Caco-2 (cell line): ENCODE measurements around the gene RBM20. TPM values are rescaled to one million over a fixed set of nuclear protein-coding genes. Genes with fewer than 3 reads are reported as not detected.

Experiments used
- BruUV-seq: library from RNA; stranded (reverse); fragments of 400-500 nt; replicated peaks from 2 replicates; lab custom pipeline; 2021; lab: Mats Ljungman, UMichigan
- CTCF ChIA-PET: fragments of 300-600 bp; sonication (Branson Sonifier 250); formaldehyde crosslinking; loops from one replicate; lab custom pipeline; 2022; ENCODE audit warnings: antibody characterized with exemption; lab: Charles Lee
- POLR2A ChIA-PET: fragments of 300-600 bp; sonication (Branson Sonifier 250); formaldehyde crosslinking; loops from one replicate; lab custom pipeline; 2022; ENCODE audit warnings: antibody characterized with exemption; lab: Charles Lee
- DNase-seq, 2 experiments: peaks; one replicate each; pipeline versions ENCODE4 v3.0.0 to v3.0.0-alpha.2; 2020 to 2022
- H3K27me3 ChIP-seq: replicated peaks from 2 replicates; pipeline ENCODE4 v1.6.0; 2011; ENCODE audit warnings: low read length; ENCODE audit not compliant: control insufficient read depth, insufficient read depth
- H3K36me3 ChIP-seq: 2 replicates; pipeline ENCODE4 v1.5.1; 2011; ENCODE audit warnings: low read length; ENCODE audit not compliant: control insufficient read depth, insufficient read depth
- H3K4me1 ChIP-seq: fragments of 250-450 bp; sonication (Bioruptor Pico); 2 replicates; pipeline ENCODE4 v1.5.1; 2020; ENCODE audit warnings: mild to moderate bottlenecking
- H3K4me3 ChIP-seq: 2 replicates; pipeline ENCODE4 v1.5.1; 2011; ENCODE audit warnings: low read depth, mild to moderate bottlenecking, control low read depth, low read length
- H3K9me3 ChIP-seq: fragments of 250-450 bp; sonication (Bioruptor Pico); 2 replicates; pipeline ENCODE4 v1.5.1; 2020; ENCODE audit warnings: mild to moderate bottlenecking, moderate library complexity
- H3K27ac Mint-ChIP-seq: one replicate; pipeline ENCODE4 v1.8.0; 2022; ENCODE audit warnings: mixed read lengths; ENCODE audit not compliant: unreplicated experiment
- H3K27me3 Mint-ChIP-seq: one replicate; pipeline ENCODE4 v1.8.0; 2022; ENCODE audit warnings: mixed read lengths; ENCODE audit not compliant: insufficient read depth, unreplicated experiment
- H3K36me3 Mint-ChIP-seq: one replicate; pipeline ENCODE4 v1.8.0; 2022; ENCODE audit warnings: mild to moderate bottlenecking, mixed read lengths; ENCODE audit not compliant: insufficient read depth, unreplicated experiment
- H3K4me1 Mint-ChIP-seq: one replicate; pipeline ENCODE4 v1.8.0; 2022; ENCODE audit warnings: low read depth, mixed read lengths; ENCODE audit not compliant: unreplicated experiment
- H3K4me3 Mint-ChIP-seq: one replicate; pipeline ENCODE4 v1.8.0; 2022; ENCODE audit warnings: mild to moderate bottlenecking, moderate library complexity, mixed read lengths; ENCODE audit not compliant: unreplicated experiment
- H3K9me3 Mint-ChIP-seq: one replicate; pipeline ENCODE4 v1.8.0; 2022; ENCODE audit warnings: mixed read lengths; ENCODE audit not compliant: unreplicated experiment
- intact Hi-C: fragments of 100-400 bp; cut with micrococcal nuclease; formaldehyde crosslinking; loops from one replicate; pipeline ENCODE4 v1.10.0; 2022; ENCODE audit not compliant: unreplicated experiment
- total RNA-seq: library from RNA; stranded (reverse); gene quantifications from 2 replicates; pipeline ENCODE4 v1.2.3, GENCODE V29; 2022
- TF ChIP-seq, protein P1 (sequence below), 2 experiments: fragments of 200-600 bp in 1 of 2; IDR thresholded peaks; 1 replicate in 1 of 2; 2 replicates in 1 of 2; pipeline versions ENCODE4 v1.5.1 to v1.8.0; 2011 to 2022; ENCODE audit warnings: antibody characterized with exemption in 1 of 2, control low read depth in 1 of 2, inconsistent platforms in 1 of 2, low read depth in 1 of 2, low read length in 1 of 2, mild to moderate bottlenecking in 1 of 2, moderate library complexity in 1 of 2; ENCODE audit not compliant: insufficient read depth in 1 of 2, severe bottlenecking in 1 of 2, unreplicated experiment in 1 of 2

Gene RBM20
- total RNA-seq, 1 experiment from 2014 or later, result 0.36 TPM

- Mint-ChIP-seq H3K27ac (no peak overlapping the region), H3K27me3 (peaks cover 5% of the 10 kb centered on the region), H3K36me3 (no peaks in the 10 kb centered on the region), H3K4me3 (no peak overlapping the region), H3K9me3 (peaks cover 18% of the 10 kb centered on the region), H3K4me1 (peaks cover 7% of the 10 kb centered on the region)
- ChIA-PET CTCF (no interaction called here), POLR2A (no interaction called here)
- H3K9me3 ChIP-seq, result peaks cover 17% of the 10 kb centered on the region
- no peak for DNase-seq
- no peaks in the 10 kb centered on the region for H3K36me3 ChIP-seq
- no TSS peak for BruUV-seq
- TF ChIP-seq, protein P1, sequence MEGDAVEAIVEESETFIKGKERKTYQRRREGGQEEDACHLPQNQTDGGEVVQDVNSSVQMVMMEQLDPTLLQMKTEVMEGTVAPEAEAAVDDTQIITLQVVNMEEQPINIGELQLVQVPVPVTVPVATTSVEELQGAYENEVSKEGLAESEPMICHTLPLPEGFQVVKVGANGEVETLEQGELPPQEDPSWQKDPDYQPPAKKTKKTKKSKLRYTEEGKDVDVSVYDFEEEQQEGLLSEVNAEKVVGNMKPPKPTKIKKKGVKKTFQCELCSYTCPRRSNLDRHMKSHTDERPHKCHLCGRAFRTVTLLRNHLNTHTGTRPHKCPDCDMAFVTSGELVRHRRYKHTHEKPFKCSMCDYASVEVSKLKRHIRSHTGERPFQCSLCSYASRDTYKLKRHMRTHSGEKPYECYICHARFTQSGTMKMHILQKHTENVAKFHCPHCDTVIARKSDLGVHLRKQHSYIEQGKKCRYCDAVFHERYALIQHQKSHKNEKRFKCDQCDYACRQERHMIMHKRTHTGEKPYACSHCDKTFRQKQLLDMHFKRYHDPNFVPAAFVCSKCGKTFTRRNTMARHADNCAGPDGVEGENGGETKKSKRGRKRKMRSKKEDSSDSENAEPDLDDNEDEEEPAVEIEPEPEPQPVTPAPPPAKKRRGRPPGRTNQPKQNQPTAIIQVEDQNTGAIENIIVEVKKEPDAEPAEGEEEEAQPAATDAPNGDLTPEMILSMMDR (IDR thresholded peaks at IDR 0.05; ENCODE audit: insufficient read depth in 1 of 2, low read depth in 1 of 2, low read length in 1 of 2, severe bottlenecking in 1 of 2, unreplicated experiment in 1 of 2), result no peak
- 0 out of 2 replicates have a peak, but pooled peaks cover 4% of the 10 kb centered on the region for H3K4me1 ChIP-seq
- no peaks in the 10 kb centered on the region for H3K27me3 ChIP-seq
- H3K4me3 ChIP-seq, result no peak overlapping the region
- intact Hi-C loops, result no loop called here
These were observed 47.0 kb downstream of the RBM20 start for GRCh38 chr10:110691139-110691538.

DNA sequence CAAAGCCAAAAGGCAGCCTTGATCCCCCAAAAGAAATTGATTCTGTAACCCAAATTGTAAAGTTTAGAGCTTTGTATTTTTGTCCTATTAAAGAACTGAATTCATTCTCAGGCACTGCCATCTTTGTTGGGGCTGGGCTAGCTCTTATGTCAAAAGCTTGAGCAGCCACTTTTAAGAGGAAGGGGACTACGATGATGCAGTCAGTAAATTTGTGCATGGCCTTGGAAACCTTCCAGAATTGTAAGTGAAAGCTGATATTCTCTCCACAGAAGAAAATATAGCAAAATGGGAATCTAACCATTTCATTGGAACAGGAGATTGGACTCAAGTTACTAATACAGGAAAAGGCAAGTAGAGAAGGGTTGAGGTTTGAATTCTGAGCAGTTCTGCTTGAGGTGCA is 50.1 kb downstream of the RBM20 start:
- H3K9me3 Mint-ChIP-seq, result peaks cover 18% of the 10 kb centered on the region
- H3K4me3 Mint-ChIP-seq, result no peak overlapping the region
- peaks cover 5% of the 10 kb centered on the region for H3K27me3 Mint-ChIP-seq
- no peaks in the 10 kb centered on the region for H3K36me3 Mint-ChIP-seq
- TF ChIP-seq, protein P1 (IDR thresholded peaks at IDR 0.05; ENCODE audit: insufficient read depth in 1 of 2, low read depth in 1 of 2, low read length in 1 of 2, severe bottlenecking in 1 of 2, unreplicated experiment in 1 of 2), result no peak
- H3K27ac Mint-ChIP-seq, result no peak overlapping the region
- CTCF ChIA-PET, result no interaction called here
- H3K27me3 ChIP-seq, result no peaks in the 10 kb centered on the region
- 0 out of 2 replicates have a peak, but pooled peaks cover 4% of the 10 kb centered on the region for H3K4me1 ChIP-seq
- H3K36me3 ChIP-seq, result no peaks in the 10 kb centered on the region
- POLR2A ChIA-PET, result no interaction called here
- no TSS peak for BruUV-seq
- H3K9me3 ChIP-seq, result peaks cover 17% of the 10 kb centered on the region
- H3K4me3 ChIP-seq, result no peak overlapping the region
- intact Hi-C loops, result no loop called here
- no peak for DNase-seq
- no peaks in the 10 kb centered on the region for H3K4me1 Mint-ChIP-seq

DNA sequence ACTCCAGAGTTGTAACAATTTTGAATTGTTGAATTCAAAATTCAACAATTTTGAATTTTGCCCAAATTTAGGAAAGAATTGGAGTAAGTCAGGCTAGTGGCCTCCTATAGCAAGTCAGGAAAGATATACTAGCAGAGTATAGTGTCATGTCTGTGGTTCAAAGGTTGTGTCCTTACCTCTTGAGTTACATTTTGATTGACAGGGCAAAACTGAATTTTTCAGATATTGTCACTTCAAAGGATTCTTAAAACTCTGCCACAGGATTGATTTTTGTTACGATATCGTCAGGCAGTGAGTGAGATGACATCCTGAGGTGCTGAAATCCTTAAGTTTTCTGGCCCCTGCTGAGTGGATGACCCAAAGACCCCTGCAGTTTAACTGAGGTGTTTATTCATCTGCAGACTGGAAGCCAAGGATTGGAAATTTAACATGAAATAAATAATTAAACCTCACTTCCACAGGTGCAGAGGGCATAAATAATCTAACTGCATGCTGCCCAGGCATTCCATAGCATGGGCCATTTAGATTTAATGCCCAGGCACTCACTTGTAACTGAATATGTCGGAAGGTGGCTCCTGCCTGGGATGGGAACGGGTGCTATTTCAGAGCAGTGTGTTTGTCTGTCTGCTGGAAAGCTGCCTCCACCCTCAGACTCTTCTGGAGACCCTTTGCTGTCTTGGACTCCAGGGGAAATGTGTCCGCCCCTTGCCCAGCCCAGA is 50.8 kb downstream of the RBM20 start:
- H3K4me3 ChIP-seq, result no peak overlapping the region
- H3K9me3 ChIP-seq, result peaks cover 17% of the 10 kb centered on the region
- H3K4me1 ChIP-seq, result 0 out of 2 replicates have a peak, but pooled peaks cover 4% of the 10 kb centered on the region
- no peaks in the 10 kb centered on the region for H3K36me3 ChIP-seq
- BruUV-seq, result no TSS peak
- no peak for DNase-seq
- H3K4me3 Mint-ChIP-seq, result no peak overlapping the region
- ChIA-PET POLR2A (no interaction called here), CTCF (no interaction called here)
- H3K27me3 ChIP-seq, result no peaks in the 10 kb centered on the region
- intact Hi-C loops, result no loop called here
- H3K27me3 Mint-ChIP-seq, result peaks cover 5% of the 10 kb centered on the region
- no peaks in the 10 kb centered on the region for H3K36me3 Mint-ChIP-seq
- peaks cover 18% of the 10 kb centered on the region for H3K9me3 Mint-ChIP-seq
- H3K27ac Mint-ChIP-seq, result no peak overlapping the region
- H3K4me1 Mint-ChIP-seq, result no peaks in the 10 kb centered on the region
- TF ChIP-seq, protein P1 (IDR thresholded peaks at IDR 0.05; ENCODE audit: insufficient read depth in 1 of 2, low read depth in 1 of 2, low read length in 1 of 2, severe bottlenecking in 1 of 2, unreplicated experiment in 1 of 2), result no peak
